ENCODE data around the gene ACIN1. TPM values are rescaled to one million over a fixed set of nuclear protein-coding genes. Genes with fewer than 3 reads are reported as not detected.
A peak's percentile ranks its signal among the peaks of the same experiment; 100 is the strongest.

The ACIN1 gene
- total RNA-seq, 1 donor from 2014 or later = 161 TPM

DNA sequence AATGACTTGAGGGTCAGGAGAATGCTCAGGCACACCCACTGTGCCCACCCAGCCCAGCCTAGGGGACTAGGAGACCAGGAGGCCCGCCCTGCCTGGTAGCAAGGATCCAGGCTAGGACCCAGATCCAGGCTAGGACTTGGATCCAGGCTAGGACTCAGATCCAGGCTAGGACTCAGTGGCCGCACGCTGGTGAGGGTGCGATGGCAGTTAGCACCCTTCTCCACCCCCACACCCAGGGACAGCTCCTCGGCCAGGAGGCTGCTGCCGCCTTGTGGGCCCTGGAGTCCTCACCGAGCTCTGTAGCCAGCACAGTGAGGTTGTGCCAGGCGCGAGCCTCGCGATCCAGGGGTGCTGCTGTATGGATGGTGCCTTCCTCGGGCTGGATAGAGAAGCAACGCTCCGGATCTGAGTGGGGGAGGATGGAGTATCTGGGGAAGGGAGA is 42.7 kb downstream of the ACIN1 start:
- Histone ChIP-seq H3K4me3 (no peak overlapping the region), H3K4me1 (peaks cover 11% of the 10 kb centered on the region), H3K27ac (no peak overlapping the region), H3K27me3 (no peaks in the 10 kb centered on the region), H3K9me3 (no peaks in the 10 kb centered on the region), H3K36me3 (no peaks in the 10 kb centered on the region)
- ATAC-seq (no peak), DNase-seq (no peak)
- intact Hi-C loops (cut with DNase I) = no loop called here
- TF ChIP-seq, protein P1, sequence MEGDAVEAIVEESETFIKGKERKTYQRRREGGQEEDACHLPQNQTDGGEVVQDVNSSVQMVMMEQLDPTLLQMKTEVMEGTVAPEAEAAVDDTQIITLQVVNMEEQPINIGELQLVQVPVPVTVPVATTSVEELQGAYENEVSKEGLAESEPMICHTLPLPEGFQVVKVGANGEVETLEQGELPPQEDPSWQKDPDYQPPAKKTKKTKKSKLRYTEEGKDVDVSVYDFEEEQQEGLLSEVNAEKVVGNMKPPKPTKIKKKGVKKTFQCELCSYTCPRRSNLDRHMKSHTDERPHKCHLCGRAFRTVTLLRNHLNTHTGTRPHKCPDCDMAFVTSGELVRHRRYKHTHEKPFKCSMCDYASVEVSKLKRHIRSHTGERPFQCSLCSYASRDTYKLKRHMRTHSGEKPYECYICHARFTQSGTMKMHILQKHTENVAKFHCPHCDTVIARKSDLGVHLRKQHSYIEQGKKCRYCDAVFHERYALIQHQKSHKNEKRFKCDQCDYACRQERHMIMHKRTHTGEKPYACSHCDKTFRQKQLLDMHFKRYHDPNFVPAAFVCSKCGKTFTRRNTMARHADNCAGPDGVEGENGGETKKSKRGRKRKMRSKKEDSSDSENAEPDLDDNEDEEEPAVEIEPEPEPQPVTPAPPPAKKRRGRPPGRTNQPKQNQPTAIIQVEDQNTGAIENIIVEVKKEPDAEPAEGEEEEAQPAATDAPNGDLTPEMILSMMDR (IDR thresholded peaks at IDR 0.05) = no peak

DNA sequence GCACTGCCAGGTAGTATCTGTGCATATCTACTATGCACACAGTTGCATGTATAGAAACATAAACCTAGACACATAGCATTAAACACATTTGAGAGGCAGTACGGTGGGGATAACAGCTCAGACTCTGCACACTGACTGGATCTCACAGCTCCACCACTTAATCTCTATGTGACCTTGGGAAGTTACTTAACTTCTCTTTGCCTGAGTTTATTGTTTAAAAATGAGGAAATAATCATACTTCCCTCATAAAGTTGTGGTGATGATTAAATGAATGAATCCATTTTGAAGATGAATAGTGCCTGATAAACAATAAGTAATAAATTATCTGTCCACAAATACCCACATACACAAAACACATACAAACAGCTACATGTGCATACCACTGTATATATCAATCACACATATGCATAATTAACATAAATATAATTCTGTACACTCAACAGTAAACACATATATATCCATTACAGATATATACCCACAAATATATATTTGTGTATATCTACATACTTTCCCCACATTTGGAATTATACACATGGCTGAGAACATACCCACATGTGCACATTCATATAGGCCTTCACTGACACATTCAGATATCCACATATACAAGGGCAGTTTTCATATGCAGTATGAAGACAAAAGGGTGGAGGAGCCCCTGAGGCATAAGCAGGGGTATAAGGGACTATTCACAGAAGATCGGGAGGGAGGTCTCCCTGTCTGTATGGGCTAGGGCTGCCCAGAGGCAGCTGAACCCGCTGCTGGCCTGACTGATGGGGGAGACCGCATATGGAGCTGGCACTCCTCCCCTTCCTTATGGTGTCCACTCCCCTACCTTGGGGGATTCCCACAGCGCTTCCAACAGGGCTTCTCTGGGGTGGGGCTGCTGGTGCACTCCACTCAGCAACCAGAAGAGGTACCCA is 43.5 kb downstream of the ACIN1 start:
- no peaks in the 10 kb centered on the region for H3K27me3 ChIP-seq
- TF ChIP-seq, protein P1 (IDR thresholded peaks at IDR 0.05) = no peak
- DNase-seq (no peak), ATAC-seq (no peak)
- intact Hi-C loops (cut with DNase I) = no loop called here
- H3K4me3 ChIP-seq = no peak overlapping the region
- H3K36me3 ChIP-seq = no peaks in the 10 kb centered on the region
- H3K27ac ChIP-seq = no peak overlapping the region
- H3K4me1 ChIP-seq = peaks cover 3% of the 10 kb centered on the region
- H3K9me3 ChIP-seq = no peaks in the 10 kb centered on the region

DNA sequence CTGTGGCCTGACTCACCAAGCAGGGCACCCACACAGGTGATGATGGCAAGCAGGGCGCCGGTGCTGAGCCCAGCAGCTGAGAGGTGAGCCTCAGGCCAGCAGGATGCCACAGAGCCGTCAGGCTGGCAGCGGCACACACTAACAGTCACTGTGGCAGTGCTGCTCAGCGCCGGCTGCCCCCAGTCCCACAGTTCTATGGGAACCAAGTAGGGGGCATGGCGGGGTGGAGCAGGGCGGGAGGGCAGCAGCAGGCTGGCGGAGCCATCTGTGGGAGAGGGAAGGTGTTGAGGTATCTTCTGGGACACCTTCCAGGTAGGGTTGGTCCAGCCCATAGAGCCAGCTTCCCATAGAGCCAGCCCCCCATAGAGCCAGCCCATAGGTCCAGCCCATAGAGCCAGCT is 45.9 kb downstream of the ACIN1 start:
- ATAC-seq (no peak), DNase-seq (no peak)
- Histone ChIP-seq H3K9me3 (no peaks in the 10 kb centered on the region), H3K36me3 (no peaks in the 10 kb centered on the region), H3K27me3 (no peaks in the 10 kb centered on the region), H3K4me1 (peaks cover 12% of the 10 kb centered on the region), H3K27ac (no peak overlapping the region), H3K4me3 (no peak overlapping the region)
- intact Hi-C loops (cut with DNase I) = no loop called here
- TF ChIP-seq, protein P1 (IDR thresholded peaks at IDR 0.05) = no peak

DNA sequence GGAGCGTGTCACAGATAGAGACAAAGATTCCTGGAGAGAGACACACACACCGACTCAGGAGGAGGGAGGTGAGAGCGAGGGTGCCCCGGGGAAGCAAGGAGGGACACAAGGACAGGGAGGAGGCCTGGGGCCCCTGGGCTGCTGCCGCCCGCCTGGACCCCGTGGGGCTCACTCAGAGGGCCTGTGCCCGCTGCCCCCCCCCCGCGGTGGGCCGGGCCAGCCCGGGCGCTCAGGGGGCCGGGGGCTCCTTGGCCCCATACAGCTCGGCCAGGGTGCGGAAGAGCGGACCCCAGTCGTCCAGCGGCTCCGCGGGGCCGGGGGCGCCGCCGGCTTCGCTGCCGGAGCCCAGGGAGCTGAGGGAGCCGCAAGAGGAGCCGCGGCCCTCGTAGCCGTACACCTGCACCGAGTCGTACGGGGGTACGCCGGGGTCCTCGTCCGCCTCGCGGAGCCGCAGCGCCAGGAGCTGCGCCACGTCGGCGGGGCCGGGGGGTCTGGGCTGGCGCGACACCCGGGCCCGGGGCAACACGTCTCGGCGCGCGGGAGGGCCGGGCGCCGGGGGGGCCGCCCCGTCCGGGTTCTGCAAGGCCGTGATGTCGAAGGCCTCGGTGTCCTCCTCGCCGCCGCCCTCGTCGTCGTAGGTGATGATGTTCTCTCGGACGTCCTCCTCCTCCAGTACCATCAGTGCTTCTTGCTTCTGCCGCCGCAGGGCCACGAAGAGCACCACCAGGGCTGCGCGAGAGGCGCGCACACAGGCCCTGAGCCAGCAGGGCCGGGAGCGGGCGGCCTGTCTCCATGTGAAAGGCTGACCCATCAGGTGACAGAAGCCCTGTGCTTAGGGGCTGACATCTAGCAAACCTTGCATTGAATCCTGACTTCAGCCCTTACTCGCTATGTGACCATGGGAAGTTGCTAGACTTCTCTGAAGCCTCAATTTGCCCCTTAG is 46.9 kb downstream of the ACIN1 start:
- intact Hi-C loops (cut with DNase I) = no loop called here
- Histone ChIP-seq H3K27me3 (no peaks in the 10 kb centered on the region), H3K9me3 (no peaks in the 10 kb centered on the region), H3K27ac (peak overlapping the region; percentile 37), H3K4me3 (no peak overlapping the region), H3K4me1 (peaks cover 12% of the 10 kb centered on the region), H3K36me3 (no peaks in the 10 kb centered on the region)
- ATAC-seq = no peak
- TF ChIP-seq, protein P1 (IDR thresholded peaks at IDR 0.05) = no peak
- no peak for DNase-seq

DNA sequence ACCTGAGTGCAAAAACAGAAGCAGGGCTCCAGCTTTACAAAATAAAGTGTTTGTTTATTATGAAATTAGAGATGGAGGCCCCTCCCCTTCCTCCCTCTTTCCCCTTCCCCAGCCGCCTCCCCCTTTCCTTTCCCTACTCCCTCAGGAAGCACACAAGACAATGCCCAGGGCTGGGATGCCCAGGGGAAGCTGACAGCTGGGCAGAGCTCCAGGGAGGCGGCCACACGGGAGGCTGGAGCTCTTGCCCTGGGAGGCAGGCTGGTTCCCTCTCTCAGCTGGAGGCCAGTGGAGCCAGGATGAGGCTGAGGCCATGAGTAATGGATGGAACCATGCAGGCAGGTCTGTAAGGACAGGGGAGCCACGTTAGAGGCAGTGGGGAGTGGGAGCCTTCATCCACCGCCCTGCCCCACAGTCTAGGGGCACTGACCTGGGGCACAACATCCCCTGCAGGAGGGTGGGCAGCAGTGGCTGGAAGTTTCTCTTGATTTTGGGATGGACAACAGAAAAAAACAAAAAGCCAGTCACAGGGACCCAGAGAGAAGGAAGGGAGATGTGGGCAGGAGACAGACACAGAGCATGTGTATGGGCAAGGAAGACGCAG is 47.8 kb downstream of the ACIN1 start:
- Histone ChIP-seq H3K4me3 (no peak overlapping the region), H3K36me3 (no peaks in the 10 kb centered on the region), H3K9me3 (no peaks in the 10 kb centered on the region), H3K27me3 (no peaks in the 10 kb centered on the region), H3K4me1 (peaks cover 12% of the 10 kb centered on the region), H3K27ac (peak overlapping the region; percentile 37)
- DNase-seq = no peak
- TF ChIP-seq, protein P1 (IDR thresholded peaks at IDR 0.05) = no peak
- peak; percentile 11 for ATAC-seq
- intact Hi-C loops (cut with DNase I) = no loop called here
